Measurements from ENCODE around the gene ZBTB47.

The ZBTB47 gene

DNA sequence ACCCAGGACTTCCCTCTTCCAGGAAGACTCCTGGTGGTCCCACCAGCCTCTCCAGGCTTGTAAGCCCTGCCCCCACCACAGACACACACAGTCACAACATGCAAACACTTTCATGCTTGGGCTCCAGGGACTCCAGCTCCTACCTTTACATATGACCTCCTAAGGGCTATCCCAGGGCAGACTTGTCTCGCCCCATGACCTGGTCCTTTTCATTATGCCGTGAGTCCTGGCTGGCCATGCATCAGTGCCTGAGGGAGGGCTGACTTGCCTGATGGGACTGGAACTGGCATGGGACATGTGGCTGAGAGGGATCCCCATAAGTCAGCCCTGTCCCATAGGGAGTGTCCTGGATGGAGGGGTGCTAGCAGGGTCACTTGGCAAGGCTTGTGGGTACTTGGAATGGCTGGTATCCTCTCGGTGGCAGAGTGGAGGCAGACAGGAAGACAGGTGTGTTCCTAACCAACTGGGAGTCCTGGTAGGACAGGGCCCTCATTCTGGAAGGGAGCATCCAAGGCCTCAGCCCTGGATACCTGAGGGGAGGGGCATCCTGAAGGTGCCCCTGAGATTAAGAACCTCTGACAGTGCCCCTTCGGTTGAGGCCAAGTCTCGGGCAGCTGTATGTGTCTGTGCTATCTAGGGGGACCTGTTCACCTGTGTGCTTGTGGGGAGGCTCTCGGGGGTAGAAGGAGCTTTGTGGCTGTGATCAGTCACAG is 49.6 kb downstream of the ZBTB47 start:
- H3K27ac ChIP-seq, result no peak overlapping the region
- no peak for TF ChIP-seq ZFX (IDR thresholded peaks at IDR 0.05)
- TF ChIP-seq, protein P1, sequence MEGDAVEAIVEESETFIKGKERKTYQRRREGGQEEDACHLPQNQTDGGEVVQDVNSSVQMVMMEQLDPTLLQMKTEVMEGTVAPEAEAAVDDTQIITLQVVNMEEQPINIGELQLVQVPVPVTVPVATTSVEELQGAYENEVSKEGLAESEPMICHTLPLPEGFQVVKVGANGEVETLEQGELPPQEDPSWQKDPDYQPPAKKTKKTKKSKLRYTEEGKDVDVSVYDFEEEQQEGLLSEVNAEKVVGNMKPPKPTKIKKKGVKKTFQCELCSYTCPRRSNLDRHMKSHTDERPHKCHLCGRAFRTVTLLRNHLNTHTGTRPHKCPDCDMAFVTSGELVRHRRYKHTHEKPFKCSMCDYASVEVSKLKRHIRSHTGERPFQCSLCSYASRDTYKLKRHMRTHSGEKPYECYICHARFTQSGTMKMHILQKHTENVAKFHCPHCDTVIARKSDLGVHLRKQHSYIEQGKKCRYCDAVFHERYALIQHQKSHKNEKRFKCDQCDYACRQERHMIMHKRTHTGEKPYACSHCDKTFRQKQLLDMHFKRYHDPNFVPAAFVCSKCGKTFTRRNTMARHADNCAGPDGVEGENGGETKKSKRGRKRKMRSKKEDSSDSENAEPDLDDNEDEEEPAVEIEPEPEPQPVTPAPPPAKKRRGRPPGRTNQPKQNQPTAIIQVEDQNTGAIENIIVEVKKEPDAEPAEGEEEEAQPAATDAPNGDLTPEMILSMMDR (conservative IDR thresholded peaks at IDR 0.05), result no peak

DNA sequence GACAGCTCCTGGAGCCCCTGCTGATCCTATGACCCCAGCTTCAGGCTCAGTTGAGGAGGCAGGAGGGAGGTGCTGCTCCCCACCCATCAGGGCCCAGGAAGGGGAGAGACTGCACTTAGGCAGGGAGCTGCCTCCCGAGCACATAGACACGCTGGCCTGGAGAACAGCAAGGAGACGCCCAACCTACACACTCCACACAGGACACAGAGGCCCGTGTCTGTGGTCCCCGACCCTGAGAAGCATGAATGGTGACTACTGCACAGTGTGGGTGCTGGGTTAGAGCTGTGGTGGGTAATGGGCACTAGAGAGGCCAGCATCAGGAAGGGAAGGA is 50.2 kb downstream of the ZBTB47 start:
- no peak for TF ChIP-seq ZFX (IDR thresholded peaks at IDR 0.05)
- TF ChIP-seq, protein P1 (conservative IDR thresholded peaks at IDR 0.05), result no peak
- no peak overlapping the region for H3K27ac ChIP-seq

DNA sequence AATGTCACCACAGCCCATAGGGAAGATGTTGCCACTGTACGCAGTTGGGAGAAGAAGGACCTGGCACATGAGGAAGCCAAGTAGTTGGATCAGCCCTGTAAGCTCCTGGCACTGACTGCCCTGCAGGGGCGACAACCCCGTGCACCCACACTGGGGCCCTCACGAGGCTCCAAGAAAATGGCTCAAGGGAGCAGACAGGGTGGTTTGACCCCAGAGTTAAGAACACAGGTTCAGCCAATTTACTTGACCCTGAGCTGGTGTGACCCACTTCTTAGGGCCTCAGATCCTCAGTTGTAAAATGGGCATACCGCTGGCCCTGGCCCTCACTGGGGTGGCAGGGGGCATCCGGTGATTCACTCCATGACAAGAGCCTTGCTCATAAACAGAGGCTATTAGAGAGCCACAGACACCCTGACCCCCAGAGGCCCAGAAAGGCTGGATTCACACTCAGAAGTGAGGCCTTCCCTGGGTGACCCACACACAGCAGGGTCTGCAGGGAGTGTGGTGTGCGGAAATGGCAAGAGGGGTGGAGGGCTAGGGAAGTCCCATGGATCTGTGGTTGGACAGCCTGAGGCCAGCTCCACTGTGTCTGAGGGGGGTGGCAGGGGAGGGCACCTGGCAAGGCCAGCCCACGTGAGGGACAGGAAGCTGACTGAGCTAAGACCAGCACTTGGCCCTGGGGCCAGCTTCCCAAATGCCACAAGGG is 50.8 kb downstream of the ZBTB47 start:
- TF ChIP-seq, protein P1 (conservative IDR thresholded peaks at IDR 0.05), result no peak
- TF ChIP-seq ZFX (IDR thresholded peaks at IDR 0.05), result no peak
- no peak overlapping the region for H3K27ac ChIP-seq

DNA sequence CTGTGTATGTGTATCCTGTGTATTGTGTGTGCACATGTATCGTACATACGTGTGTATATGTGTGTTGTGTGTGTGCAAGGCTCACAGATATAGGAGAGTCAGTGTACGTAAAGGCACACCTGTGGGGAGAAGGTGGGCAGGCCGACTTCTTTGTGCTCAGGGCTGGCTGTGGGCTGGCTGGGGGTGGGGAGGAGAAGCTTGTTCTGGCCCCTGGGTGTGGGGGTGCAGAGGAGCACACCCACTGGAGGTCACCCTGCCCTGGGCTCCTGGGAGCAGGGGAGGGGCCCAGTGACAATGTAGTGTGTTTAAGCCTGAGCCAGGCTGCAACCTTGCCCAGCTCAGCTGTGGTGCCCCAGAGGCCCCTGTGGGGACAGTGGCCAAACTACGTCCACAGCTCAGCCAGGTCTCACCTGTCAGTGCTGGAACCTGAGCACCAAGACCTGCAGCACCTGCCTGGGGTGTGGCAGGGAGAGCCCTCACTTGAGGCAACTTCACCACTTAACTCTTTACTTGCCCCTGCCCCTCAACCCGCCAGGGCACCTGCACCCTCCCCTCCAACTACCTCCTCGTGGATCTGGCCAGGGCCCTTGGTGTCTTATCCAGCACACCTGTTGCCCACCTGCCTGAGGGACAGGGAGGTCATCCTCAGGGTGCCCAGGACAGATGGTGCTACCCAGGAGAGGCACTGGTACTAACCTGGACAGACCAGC is 51.7 kb downstream of the ZBTB47 start:
- TF ChIP-seq, protein P1 (conservative IDR thresholded peaks at IDR 0.05), result no peak
- no peak for TF ChIP-seq ZFX (IDR thresholded peaks at IDR 0.05)
- no peak overlapping the region for H3K27ac ChIP-seq

DNA sequence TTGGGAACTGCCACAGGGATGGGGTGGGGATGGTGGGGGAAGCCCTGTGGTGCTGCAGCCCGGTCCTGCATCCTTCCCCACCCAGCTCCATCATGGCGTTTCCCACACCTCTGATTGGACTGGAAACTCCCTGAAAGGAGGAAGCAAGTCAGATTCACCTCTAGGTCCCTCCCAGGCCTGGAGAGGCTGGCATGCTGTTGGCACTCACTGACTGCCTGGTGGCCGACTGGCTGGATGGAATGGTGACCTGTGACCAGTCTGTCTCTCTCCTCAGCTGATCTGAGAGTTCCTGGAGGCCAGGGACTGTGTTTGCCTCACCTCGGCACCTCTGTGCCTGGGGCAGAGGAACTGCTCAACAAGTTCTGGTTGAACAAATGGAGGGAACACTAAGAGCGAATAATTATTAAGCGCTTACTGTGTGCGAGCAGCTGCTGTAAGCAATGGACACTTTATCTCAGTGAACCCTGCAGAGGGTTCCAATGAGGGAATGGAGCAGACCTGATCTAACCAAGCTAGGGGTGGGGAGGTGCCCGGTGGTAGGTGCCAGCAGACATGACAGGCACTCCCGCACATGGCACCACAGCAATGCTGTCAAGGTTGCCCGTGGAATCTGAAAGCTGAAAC is 52.6 kb downstream of the ZBTB47 start:
- TF ChIP-seq, protein P1 (conservative IDR thresholded peaks at IDR 0.05), result no peak
- no peak for TF ChIP-seq ZFX (IDR thresholded peaks at IDR 0.05)
- H3K27ac ChIP-seq, result no peak overlapping the region

DNA sequence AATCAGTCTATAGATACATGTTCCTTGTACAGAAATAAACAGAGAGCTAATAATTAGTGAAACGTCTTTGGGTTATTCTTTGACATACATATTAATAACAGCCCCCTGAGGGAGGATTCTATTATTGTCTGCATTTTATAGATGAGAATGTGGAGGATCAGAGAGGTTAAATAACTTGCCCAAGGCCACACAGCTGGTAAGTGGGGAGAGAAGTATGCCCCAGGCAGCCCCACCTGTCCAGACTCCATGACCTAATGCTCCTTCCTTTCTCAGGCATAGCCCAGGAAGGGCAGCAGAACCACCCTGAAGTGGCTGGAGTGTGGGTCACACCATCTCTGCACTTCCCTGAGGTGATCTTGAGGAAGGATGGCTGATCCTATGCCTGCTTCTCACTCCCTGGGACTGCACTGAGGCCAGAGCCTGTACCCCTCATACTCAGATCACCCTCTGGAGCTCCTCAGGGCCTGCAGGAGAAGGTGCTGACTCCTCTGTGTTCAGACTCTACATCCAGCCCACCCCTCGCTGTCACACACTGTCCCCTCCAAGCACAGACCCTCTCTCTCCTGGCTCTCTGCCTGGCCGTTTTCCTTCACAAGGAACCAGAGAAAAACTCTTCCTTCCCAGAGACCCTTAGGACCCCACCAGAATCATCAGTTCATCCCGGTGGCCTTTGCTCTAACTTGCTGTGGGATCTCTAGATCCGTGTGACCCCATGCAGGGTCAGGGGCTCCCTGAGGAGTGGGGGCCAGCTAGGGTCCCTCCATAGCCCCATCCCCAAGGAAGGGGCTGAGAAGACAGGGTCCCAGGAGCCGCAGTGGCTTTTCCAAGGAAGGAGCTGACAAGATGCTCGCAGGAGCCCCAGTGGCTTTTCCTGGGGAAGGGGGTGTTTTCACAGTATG is 53.5 kb downstream of the ZBTB47 start:
- TF ChIP-seq, protein P1 (conservative IDR thresholded peaks at IDR 0.05), result no peak
- no peak for TF ChIP-seq ZFX (IDR thresholded peaks at IDR 0.05)
- no peak overlapping the region for H3K27ac ChIP-seq

Measured in C4-2B (cell line).